ENCODE data around the gene GRIN1.

GRIN1 gene

GRCh38 chr9:137149942-137150616 is 11.1 kb downstream of the GRIN1 start:
- no peak for TF ChIP-seq CTCF (IDR thresholded peaks at IDR 0.05; ENCODE audit: borderline replicate concordance, control extremely low read depth, extremely low read depth, insufficient read depth, missing control alignments)
- peak; percentile 90 for DNase-seq (ENCODE audit: low spot score)
- in situ Hi-C loops (cut with MboI; ENCODE audit: low sequenced_read_pairs, unreplicated experiment): no loop called here

DNA sequence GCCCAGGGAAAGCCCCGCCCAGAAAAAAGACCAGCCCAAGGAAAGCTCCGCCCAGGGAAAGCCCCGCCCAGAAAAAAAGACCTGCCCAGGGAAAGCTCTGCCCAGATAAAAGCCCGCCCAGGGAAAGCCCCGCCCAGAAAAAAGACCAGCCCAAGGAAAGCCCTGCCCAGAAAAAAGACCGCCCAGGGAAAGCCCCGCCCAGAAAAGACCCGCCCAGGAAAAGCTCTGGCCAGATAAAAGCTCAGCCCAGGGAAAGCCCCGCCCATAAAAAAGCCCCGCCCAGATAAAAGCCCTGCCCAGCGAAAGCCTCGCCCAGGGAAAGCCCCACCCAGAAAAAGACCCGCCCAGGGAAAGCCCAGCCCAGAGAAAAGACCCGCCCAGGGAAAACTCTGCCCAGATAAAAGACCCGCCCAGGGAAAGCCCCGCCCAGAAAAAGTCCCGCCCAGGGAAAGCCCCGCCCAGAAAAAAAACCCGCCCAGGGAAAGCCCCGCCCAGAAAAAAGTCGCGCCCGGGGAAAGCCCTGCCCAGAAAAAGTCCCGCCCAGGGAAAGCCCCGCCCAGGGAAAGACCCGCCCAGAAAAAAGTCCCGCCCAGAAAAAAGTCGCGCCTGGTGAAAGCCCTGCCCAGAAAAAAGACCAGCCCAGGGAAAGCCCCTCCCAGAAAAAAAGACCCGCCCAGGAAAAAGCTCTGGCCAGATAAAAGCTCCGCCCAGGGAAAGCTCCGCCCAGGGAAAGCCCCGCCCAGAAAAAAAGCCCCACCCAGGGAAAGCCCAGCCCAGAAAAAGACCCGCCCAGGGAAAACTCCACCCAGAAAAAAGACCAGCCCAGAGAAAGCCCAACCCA is 11.9 kb downstream of the GRIN1 start:
- TF ChIP-seq CTCF (IDR thresholded peaks at IDR 0.05; ENCODE audit: borderline replicate concordance, control extremely low read depth, extremely low read depth, insufficient read depth, missing control alignments): no peak
- in situ Hi-C loops (cut with MboI; ENCODE audit: low sequenced_read_pairs, unreplicated experiment): no loop called here
- peak; percentile 91 for DNase-seq (ENCODE audit: low spot score)

- in situ Hi-C loops (cut with MboI; ENCODE audit: low sequenced_read_pairs, unreplicated experiment): no loop called here
- no peak for TF ChIP-seq CTCF (IDR thresholded peaks at IDR 0.05; ENCODE audit: borderline replicate concordance, control extremely low read depth, extremely low read depth, insufficient read depth, missing control alignments)
- no peak for DNase-seq (ENCODE audit: low spot score)
Observed at GRCh38 chr9:137152844-137153405, 14.0 kb downstream of the GRIN1 start.

DNA sequence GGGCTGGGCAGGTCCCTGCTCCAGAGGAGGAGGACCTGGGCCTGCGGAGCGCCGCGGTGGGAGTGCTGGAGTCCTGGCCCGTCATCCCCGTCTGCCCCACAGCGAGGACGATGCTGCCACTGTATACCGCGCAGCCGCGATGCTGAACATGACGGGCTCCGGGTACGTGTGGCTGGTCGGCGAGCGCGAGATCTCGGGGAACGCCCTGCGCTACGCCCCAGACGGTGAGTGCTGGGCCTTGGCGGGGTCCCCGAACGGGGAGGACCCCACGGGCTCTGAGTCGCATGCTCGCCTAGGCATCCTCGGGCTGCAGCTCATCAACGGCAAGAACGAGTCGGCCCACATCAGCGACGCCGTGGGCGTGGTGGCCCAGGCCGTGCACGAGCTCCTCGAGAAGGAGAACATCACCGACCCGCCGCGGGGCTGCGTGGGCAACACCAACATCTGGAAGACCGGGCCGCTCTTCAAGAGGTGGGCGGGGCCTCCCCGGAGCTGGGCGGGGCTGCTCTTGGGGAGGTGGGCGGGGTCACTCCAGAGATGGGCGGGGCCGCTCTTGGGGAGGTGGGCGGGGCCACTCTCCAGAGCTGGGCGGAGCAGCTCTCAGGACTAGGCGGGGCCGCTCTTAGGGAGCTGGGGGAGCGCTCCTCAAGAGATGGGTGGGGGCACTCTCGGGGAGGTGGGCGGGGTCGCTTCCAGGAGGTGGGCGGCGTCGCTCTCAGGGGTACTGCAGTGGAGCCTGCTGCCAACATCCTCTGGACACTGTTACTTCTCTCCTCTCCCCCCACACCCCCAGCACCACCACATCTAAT is 17.8 kb downstream of the GRIN1 start:
- in situ Hi-C loops (cut with MboI; ENCODE audit: low sequenced_read_pairs, unreplicated experiment): no loop called here
- TF ChIP-seq CTCF (IDR thresholded peaks at IDR 0.05; ENCODE audit: borderline replicate concordance, control extremely low read depth, extremely low read depth, insufficient read depth, missing control alignments): no peak
- DNase-seq (ENCODE audit: low spot score): peak; percentile 89

DNA sequence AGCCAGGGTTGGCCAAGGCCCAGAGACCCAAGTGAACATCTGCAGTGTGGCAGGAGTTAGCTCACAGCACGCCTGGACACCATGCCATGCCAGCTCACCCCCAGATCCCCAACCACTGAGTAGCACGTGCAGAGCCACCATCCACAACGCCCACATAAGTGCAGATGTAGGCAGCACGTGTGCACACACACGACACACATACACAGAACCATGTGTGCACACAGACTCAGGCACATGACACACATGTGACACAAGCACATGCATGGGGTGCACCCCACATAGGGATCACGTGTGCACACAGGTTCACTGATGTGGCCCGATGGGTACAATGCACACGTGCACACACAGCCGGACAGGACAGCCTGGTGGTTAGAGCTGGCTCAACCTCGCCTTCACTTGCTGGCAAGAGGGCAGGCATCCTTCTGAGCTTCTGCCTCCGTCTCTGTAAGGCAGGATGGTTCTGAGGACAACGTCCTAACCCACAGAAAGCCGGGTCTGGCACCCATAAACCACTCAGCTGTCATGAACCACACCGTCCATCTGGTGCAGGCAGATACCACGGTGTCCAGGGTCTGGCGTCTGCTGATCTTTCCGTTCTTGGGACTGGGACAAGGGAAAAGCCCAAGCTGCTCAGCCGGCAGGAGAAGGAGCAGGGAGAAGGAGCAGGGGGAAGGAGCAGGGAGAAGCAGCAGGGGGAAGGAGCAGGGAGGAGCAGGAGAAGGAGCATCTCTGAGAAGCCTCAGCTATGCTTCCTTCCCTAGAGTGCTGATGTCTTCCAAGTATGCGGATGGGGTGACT is 18.9 kb downstream of the GRIN1 start:
- no peak for TF ChIP-seq CTCF (IDR thresholded peaks at IDR 0.05; ENCODE audit: borderline replicate concordance, control extremely low read depth, extremely low read depth, insufficient read depth, missing control alignments)
- in situ Hi-C loops (cut with MboI; ENCODE audit: low sequenced_read_pairs, unreplicated experiment): no loop called here
- no peak for DNase-seq (ENCODE audit: low spot score)
